IPS-11a (cell line): ENCODE data around the gene CTNNB1.

Experiments used
- H3K4me3 ChIP-seq: one replicate; pipeline ENCODE4 v1.5.1; 2013; ENCODE audit warnings: low read depth, low read length, control low read depth

The CTNNB1 gene

GRCh38 chr3:41198950-41199865, at the start of gene CTNNB1:
Gene CTNNB1 (plus strand): TSS chr3:41199505. CDS start chr3:41224069, 24,564 bp downstream.
- H3K4me3 ChIP-seq: peak within 1 kb of the TSS; percentile 94

- no peak overlapping the region for H3K4me3 ChIP-seq
Measured at GRCh38 chr3:41155834-41156233, 43.5 kb upstream of the CTNNB1 start.

DNA sequence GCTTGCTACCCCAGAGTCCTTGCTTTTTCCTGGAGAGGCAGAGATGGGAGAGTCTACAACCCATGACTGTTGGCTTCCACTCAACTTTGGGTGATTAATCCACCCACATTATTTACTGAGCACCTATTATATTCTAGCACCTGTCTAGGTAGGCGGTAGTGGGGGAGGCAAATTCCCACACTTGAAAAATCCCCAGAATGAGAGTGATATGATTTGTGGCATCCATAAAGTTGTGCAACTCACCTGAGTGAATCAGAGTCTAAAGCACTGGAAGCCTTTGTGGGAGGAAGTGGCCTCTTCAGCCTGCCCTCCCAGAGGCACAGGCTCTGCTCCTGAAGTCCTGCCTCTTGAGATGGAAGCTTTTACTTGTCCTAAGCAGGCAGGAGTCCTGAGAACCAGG, 40.4 kb upstream of the CTNNB1 start:
- no peak overlapping the region for H3K4me3 ChIP-seq

DNA sequence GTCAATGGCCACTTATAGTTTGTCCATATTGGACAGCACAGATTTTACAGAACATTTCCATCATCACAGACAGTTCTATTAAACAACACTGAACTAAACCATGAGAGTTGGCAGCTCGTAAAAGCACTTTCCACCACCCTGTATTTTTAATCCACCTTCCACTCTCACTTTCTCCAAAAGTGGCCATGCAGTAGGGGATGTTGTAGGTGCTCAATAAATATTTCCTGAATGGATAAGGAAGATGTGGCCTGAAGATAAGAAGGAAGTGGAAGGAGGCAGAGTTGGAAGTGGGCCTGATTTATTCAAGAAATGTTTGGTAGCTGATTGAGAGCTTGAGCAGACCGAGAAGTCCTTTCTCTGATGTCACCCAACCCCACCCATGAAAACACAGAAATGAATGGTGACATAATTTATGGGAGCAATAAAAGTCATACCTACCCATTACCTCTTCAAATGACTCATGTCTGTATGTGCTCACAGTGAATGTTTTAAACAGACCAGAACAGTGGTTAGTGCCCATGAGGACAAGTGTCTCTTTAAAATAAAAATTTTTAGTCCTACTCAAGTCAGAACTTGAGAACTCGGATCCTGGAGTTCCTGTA, 39.6 kb upstream of the CTNNB1 start:
- no peak overlapping the region for H3K4me3 ChIP-seq

DNA sequence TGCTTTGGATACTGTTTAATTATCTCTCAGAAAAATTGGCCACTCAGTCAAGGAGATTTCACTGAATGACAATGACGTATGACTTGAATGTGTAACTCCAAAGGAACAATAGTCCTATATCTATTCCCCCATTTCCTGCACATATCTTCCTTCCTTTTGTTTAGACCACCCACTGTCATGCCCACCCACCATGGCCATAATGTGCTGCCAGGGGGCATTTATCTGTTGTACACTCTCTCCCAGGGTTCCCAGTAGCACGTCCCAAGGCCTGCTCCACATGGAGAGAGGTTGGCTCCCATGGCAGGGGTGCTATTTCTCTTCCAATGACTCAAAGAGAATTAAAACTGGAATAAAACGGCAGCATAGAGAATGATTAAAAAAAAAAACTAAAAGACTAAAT, 36.8 kb upstream of the CTNNB1 start:
- no peak overlapping the region for H3K4me3 ChIP-seq

- no peak overlapping the region for H3K4me3 ChIP-seq
Measured at GRCh38 chr3:41163006-41163405, 36.3 kb upstream of the CTNNB1 start.

DNA sequence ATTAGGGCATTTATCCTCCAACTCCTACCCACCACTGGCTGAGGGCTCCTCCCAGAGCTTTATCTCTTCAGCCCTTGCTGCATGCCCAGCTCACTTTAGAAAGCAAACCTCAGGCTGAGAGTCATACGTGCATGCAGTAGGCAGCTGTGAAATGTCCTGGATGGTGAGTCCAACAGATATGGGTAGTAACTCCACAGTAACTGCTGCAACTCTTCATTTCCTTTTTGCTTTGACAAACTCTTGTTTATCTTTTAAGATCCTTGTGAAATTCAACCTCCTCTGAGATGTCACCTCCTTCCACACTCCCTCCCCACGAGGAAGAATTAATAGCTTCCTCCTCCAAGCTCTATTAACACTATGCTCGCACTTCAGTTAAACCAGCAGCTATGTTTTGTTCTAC, 35.9 kb upstream of the CTNNB1 start:
- H3K4me3 ChIP-seq: no peak overlapping the region

DNA sequence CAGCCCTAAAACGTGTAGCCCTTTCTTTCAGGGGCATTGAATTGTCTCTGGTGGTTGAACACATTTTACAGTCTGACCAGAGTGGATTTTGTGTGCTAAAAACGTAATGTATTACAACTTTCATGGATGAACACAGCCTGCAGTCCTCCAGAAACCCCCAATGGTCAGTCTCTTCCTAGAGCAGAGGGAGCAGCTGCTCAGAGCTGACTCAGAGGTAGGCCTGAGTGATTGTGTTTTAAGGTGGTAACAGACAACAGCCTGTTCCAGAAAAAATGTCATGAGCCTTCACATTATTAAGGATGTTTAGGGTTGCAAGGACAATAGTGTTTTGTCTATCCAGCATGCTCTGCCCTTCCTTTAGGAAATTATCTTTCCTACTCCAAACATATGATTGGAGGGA, 34.5 kb upstream of the CTNNB1 start:
- no peak overlapping the region for H3K4me3 ChIP-seq

DNA sequence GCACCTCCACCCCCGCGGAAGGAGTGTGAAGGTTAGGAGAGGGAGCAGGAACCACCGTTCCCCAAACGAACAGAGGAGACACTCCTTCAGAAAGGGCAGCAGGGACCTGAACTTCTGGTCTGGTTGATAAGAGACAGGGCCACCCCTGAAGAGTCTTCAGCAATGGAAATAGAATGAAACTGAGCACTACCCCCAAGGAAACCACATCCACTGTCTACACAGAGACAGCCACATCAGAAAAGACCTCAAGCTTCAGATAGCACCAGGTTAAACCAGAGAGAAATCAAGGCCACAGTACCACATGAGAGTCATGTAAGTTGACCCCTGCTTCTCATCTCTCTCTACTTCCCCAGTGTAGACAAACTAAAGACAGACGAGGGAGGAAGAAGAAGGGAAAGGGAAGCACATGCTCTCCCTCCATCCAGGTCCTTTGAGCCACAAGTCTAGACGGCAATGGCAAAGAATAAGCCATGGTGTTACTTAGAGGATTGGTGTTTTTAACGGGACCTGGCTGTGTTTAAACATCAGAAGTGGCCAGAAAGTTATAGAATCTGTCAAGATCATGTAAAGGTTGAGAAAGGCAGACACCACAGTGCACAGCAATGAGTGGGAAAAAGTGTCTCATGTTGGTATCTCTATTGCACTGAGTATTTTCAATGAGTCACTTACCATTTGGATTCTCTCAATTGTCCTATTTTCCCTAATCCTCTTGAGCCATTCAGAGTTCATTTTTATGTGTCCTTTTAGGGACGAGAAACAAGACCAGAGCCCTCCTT, 31.4 kb upstream of the CTNNB1 start:
- H3K4me3 ChIP-seq: no peak overlapping the region

GRCh38 chr3:41169023-41169422, 30.3 kb upstream of the CTNNB1 start:
- no peak overlapping the region for H3K4me3 ChIP-seq

GRCh38 chr3:41173926-41174885, 25.1 kb upstream of the CTNNB1 start:
- H3K4me3 ChIP-seq: no peak overlapping the region

GRCh38 chr3:41175365-41175764, 23.9 kb upstream of the CTNNB1 start:
- no peak overlapping the region for H3K4me3 ChIP-seq

GRCh38 chr3:41176596-41176995, 22.7 kb upstream of the CTNNB1 start:
- H3K4me3 ChIP-seq: no peak overlapping the region

GRCh38 chr3:41178576-41178975, 20.7 kb upstream of the CTNNB1 start:
- H3K4me3 ChIP-seq: no peak overlapping the region

DNA sequence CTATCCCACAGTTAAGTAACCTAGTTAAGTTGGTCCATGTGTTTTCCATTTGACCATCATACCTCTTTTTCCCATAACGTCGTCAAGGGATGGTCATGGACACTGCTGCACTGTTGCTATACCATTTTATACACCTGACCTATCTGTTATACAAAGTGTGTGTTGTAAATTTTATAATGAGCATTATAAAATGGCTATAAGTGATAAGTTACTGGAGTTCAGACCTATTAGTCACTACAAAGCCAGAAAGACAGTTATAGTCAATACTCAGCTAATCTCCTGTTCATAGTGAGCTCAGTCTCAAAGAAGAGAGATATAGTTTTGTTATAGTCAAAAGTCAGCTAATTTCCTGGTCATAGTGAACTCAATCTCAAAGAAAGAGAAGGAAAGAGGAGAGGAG, 18.9 kb upstream of the CTNNB1 start:
- H3K4me3 ChIP-seq: no peak overlapping the region

GRCh38 chr3:41182504-41183059, 16.7 kb upstream of the CTNNB1 start:
- H3K4me3 ChIP-seq: no peak overlapping the region

GRCh38 chr3:41184394-41184793, 14.9 kb upstream of the CTNNB1 start:
- no peak overlapping the region for H3K4me3 ChIP-seq

- H3K4me3 ChIP-seq: no peak overlapping the region
Measured at GRCh38 chr3:41186297-41186696, 13.0 kb upstream of the CTNNB1 start.

GRCh38 chr3:41188306-41188705, 11.0 kb upstream of the CTNNB1 start:
- H3K4me3 ChIP-seq: no peak overlapping the region
